Fibroblast of pulmonary artery (primary cell): ENCODE results near the gene MACROD2.

ENCODE experiments used
- DNase-seq: peaks from one replicate; pipeline ENCODE4 v3.0.0-alpha.2; 2010; ENCODE audit warnings: low read depth
- H3K4me3 ChIP-seq: replicated peaks from 2 replicates; pipeline ENCODE4 v1.5.1; 2011; ENCODE audit warnings: low read depth, mild to moderate bottlenecking, control low read depth, low read length, moderate library complexity
- TF ChIP-seq, protein P1 (sequence below): IDR thresholded peaks from 2 replicates; pipeline ENCODE4 v1.5.1; 2011; ENCODE audit warnings: mild to moderate bottlenecking, control low read depth, low read length, inconsistent platforms; ENCODE audit errors: missing control alignments

Gene MACROD2

GRCh38 chr20:14583413-14583812 lies 588.1 kb downstream of the MACROD2 start:
- TF ChIP-seq, protein P1, sequence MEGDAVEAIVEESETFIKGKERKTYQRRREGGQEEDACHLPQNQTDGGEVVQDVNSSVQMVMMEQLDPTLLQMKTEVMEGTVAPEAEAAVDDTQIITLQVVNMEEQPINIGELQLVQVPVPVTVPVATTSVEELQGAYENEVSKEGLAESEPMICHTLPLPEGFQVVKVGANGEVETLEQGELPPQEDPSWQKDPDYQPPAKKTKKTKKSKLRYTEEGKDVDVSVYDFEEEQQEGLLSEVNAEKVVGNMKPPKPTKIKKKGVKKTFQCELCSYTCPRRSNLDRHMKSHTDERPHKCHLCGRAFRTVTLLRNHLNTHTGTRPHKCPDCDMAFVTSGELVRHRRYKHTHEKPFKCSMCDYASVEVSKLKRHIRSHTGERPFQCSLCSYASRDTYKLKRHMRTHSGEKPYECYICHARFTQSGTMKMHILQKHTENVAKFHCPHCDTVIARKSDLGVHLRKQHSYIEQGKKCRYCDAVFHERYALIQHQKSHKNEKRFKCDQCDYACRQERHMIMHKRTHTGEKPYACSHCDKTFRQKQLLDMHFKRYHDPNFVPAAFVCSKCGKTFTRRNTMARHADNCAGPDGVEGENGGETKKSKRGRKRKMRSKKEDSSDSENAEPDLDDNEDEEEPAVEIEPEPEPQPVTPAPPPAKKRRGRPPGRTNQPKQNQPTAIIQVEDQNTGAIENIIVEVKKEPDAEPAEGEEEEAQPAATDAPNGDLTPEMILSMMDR, result no peak
- no peak overlapping the region for H3K4me3 ChIP-seq
- DNase-seq, result no peak

GRCh38 chr20:14589383-14589782 lies 594.1 kb downstream of the MACROD2 start:
- TF ChIP-seq, protein P1, result no peak
- no peak overlapping the region for H3K4me3 ChIP-seq
- no peak for DNase-seq

GRCh38 chr20:14595051-14595450 lies 599.7 kb downstream of the MACROD2 start:
- no peak overlapping the region for H3K4me3 ChIP-seq
- DNase-seq, result no peak
- TF ChIP-seq, protein P1, result no peak

GRCh38 chr20:14597206-14597715 lies 601.9 kb downstream of the MACROD2 start:
- DNase-seq, result no peak
- TF ChIP-seq, protein P1, result no peak

GRCh38 chr20:14599613-14600012 lies 604.3 kb downstream of the MACROD2 start:
- no peak for DNase-seq
- no peak overlapping the region for H3K4me3 ChIP-seq
- TF ChIP-seq, protein P1, result no peak

More at GRCh38 chr20:14597206-14597715, 601.9 kb downstream of the MACROD2 start:
- H3K4me3 ChIP-seq, result no peak overlapping the region

DNA sequence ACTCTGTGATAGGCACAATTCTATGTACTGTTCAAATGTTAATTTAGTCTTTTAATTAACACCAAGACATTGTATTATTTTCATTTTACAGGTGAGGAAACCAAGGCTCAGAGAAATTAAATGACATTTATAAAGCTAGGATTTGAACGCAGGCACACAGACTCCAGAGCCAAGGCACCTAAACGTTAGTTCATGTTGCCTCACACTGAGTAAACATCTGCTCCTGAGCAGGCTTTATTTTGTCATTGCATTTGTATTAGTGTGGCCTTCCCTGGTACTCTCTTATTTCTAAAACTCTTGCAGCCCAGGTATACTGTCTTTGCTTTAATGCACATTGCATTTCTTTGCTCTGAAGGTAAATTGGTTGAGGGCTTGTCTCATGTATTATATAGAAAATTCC lies 605.2 kb downstream of the MACROD2 start:
- no peak overlapping the region for H3K4me3 ChIP-seq
- TF ChIP-seq, protein P1, result no peak

GRCh38 chr20:14604143-14604542 lies 608.8 kb downstream of the MACROD2 start:
- H3K4me3 ChIP-seq, result no peak overlapping the region
- no peak for DNase-seq
- TF ChIP-seq, protein P1, result no peak

More for the DNA sequence above, 605.2 kb downstream of the MACROD2 start:
- DNase-seq, result no peak
